Caco-2 (cell line): ENCODE measurements around the gene AJAP1. TPM values are rescaled to one million over a fixed set of nuclear protein-coding genes. Genes with fewer than 3 reads are reported as not detected.

Experiments used
- BruUV-seq: library from RNA; stranded (reverse); fragments of 400-500 nt; replicated peaks from 2 replicates; lab custom pipeline; 2021; lab: Mats Ljungman, UMichigan
- CTCF ChIA-PET: fragments of 300-600 bp; sonication (Branson Sonifier 250); formaldehyde crosslinking; loops from one replicate; lab custom pipeline; 2022; ENCODE audit warnings: antibody characterized with exemption; lab: Charles Lee
- POLR2A ChIA-PET: fragments of 300-600 bp; sonication (Branson Sonifier 250); formaldehyde crosslinking; loops from one replicate; lab custom pipeline; 2022; ENCODE audit warnings: antibody characterized with exemption; lab: Charles Lee
- DNase-seq, 2 experiments: peaks; one replicate each; pipeline versions ENCODE4 v3.0.0 to v3.0.0-alpha.2; 2020 to 2022
- H3K27me3 ChIP-seq: replicated peaks from 2 replicates; pipeline ENCODE4 v1.6.0; 2011; ENCODE audit warnings: low read length; ENCODE audit not compliant: control insufficient read depth, insufficient read depth
- H3K36me3 ChIP-seq: 2 replicates; pipeline ENCODE4 v1.5.1; 2011; ENCODE audit warnings: low read length; ENCODE audit not compliant: control insufficient read depth, insufficient read depth
- H3K4me1 ChIP-seq: fragments of 250-450 bp; sonication (Bioruptor Pico); 2 replicates; pipeline ENCODE4 v1.5.1; 2020; ENCODE audit warnings: mild to moderate bottlenecking
- H3K4me3 ChIP-seq: 2 replicates; pipeline ENCODE4 v1.5.1; 2011; ENCODE audit warnings: low read depth, mild to moderate bottlenecking, control low read depth, low read length
- H3K9me3 ChIP-seq: fragments of 250-450 bp; sonication (Bioruptor Pico); 2 replicates; pipeline ENCODE4 v1.5.1; 2020; ENCODE audit warnings: mild to moderate bottlenecking, moderate library complexity
- H3K27ac Mint-ChIP-seq: one replicate; pipeline ENCODE4 v1.8.0; 2022; ENCODE audit warnings: mixed read lengths; ENCODE audit not compliant: unreplicated experiment
- H3K27me3 Mint-ChIP-seq: one replicate; pipeline ENCODE4 v1.8.0; 2022; ENCODE audit warnings: mixed read lengths; ENCODE audit not compliant: insufficient read depth, unreplicated experiment
- H3K36me3 Mint-ChIP-seq: one replicate; pipeline ENCODE4 v1.8.0; 2022; ENCODE audit warnings: mild to moderate bottlenecking, mixed read lengths; ENCODE audit not compliant: insufficient read depth, unreplicated experiment
- H3K4me1 Mint-ChIP-seq: one replicate; pipeline ENCODE4 v1.8.0; 2022; ENCODE audit warnings: low read depth, mixed read lengths; ENCODE audit not compliant: unreplicated experiment
- H3K4me3 Mint-ChIP-seq: one replicate; pipeline ENCODE4 v1.8.0; 2022; ENCODE audit warnings: mild to moderate bottlenecking, moderate library complexity, mixed read lengths; ENCODE audit not compliant: unreplicated experiment
- H3K9me3 Mint-ChIP-seq: one replicate; pipeline ENCODE4 v1.8.0; 2022; ENCODE audit warnings: mixed read lengths; ENCODE audit not compliant: unreplicated experiment
- CTCF ChIP-seq, 2 experiments: fragments of 200-600 bp in 1 of 2; IDR thresholded peaks; 1 replicate in 1 of 2; 2 replicates in 1 of 2; pipeline versions ENCODE4 v1.5.1 to v1.8.0; 2011 to 2022; ENCODE audit warnings: antibody characterized with exemption in 1 of 2, control low read depth in 1 of 2, inconsistent platforms in 1 of 2, low read depth in 1 of 2, low read length in 1 of 2, mild to moderate bottlenecking in 1 of 2, moderate library complexity in 1 of 2; ENCODE audit not compliant: insufficient read depth in 1 of 2, severe bottlenecking in 1 of 2, unreplicated experiment in 1 of 2
- intact Hi-C: fragments of 100-400 bp; cut with micrococcal nuclease; formaldehyde crosslinking; loops from one replicate; pipeline ENCODE4 v1.10.0; 2022; ENCODE audit not compliant: unreplicated experiment
- total RNA-seq: library from RNA; stranded (reverse); gene quantifications from 2 replicates; pipeline ENCODE4 v1.2.3, GENCODE V29; 2022

AJAP1 gene
- total RNA-seq, 1 experiment from 2014 or later = not detected

GRCh38 chr1:4696161-4696745, 41.8 kb downstream of the AJAP1 start:
- H3K4me3 ChIP-seq = no peak overlapping the region
- intact Hi-C loops = no loop called here
- no peaks in the 10 kb centered on the region for H3K4me1 ChIP-seq
- BruUV-seq = no TSS peak
- no peaks in the 10 kb centered on the region for H3K9me3 Mint-ChIP-seq
- H3K9me3 ChIP-seq = no peaks in the 10 kb centered on the region
- POLR2A ChIA-PET = no interaction called here
- no peak overlapping the region for H3K27ac Mint-ChIP-seq
- H3K36me3 ChIP-seq = no peaks in the 10 kb centered on the region
- H3K27me3 ChIP-seq = no peaks in the 10 kb centered on the region
- CTCF ChIA-PET = no interaction called here
- no peak for TF ChIP-seq CTCF (IDR thresholded peaks at IDR 0.05; ENCODE audit: insufficient read depth in 1 of 2, low read depth in 1 of 2, low read length in 1 of 2, severe bottlenecking in 1 of 2, unreplicated experiment in 1 of 2)
- peaks cover 16% of the 10 kb centered on the region for H3K27me3 Mint-ChIP-seq
- no peaks in the 10 kb centered on the region for H3K4me1 Mint-ChIP-seq
- no peaks in the 10 kb centered on the region for H3K36me3 Mint-ChIP-seq
- no peak overlapping the region for H3K4me3 Mint-ChIP-seq
- no peak for DNase-seq

- no peaks in the 10 kb centered on the region for H3K4me1 ChIP-seq
- no peaks in the 10 kb centered on the region for H3K9me3 Mint-ChIP-seq
- no peak for TF ChIP-seq CTCF (IDR thresholded peaks at IDR 0.05; ENCODE audit: insufficient read depth in 1 of 2, low read depth in 1 of 2, low read length in 1 of 2, severe bottlenecking in 1 of 2, unreplicated experiment in 1 of 2)
- H3K4me1 Mint-ChIP-seq = no peaks in the 10 kb centered on the region
- BruUV-seq = no TSS peak
- no peak overlapping the region for H3K27ac Mint-ChIP-seq
- intact Hi-C loops = no loop called here
- no peaks in the 10 kb centered on the region for H3K36me3 Mint-ChIP-seq
- no peaks in the 10 kb centered on the region for H3K9me3 ChIP-seq
- ChIA-PET CTCF (no interaction called here), POLR2A (no interaction called here)
- H3K4me3 ChIP-seq = no peak overlapping the region
- no peaks in the 10 kb centered on the region for H3K27me3 ChIP-seq
- no peak overlapping the region for H3K4me3 Mint-ChIP-seq
- H3K27me3 Mint-ChIP-seq = peaks cover 14% of the 10 kb centered on the region
- DNase-seq = no peak
- H3K36me3 ChIP-seq = no peaks in the 10 kb centered on the region
Observed at GRCh38 chr1:4696753-4697152, 42.3 kb downstream of the AJAP1 start.

GRCh38 chr1:4697801-4698200, 43.4 kb downstream of the AJAP1 start:
- H3K4me3 ChIP-seq = no peak overlapping the region
- Mint-ChIP-seq H3K4me3 (no peak overlapping the region), H3K27me3 (peaks cover 18% of the 10 kb centered on the region), H3K9me3 (no peaks in the 10 kb centered on the region), H3K27ac (no peak overlapping the region), H3K36me3 (no peaks in the 10 kb centered on the region), H3K4me1 (no peaks in the 10 kb centered on the region)
- DNase-seq = no peak
- TF ChIP-seq CTCF (IDR thresholded peaks at IDR 0.05; ENCODE audit: insufficient read depth in 1 of 2, low read depth in 1 of 2, low read length in 1 of 2, severe bottlenecking in 1 of 2, unreplicated experiment in 1 of 2) = no peak
- ChIA-PET POLR2A (no interaction called here), CTCF (no interaction called here)
- no peaks in the 10 kb centered on the region for H3K36me3 ChIP-seq
- H3K27me3 ChIP-seq = no peaks in the 10 kb centered on the region
- no peaks in the 10 kb centered on the region for H3K9me3 ChIP-seq
- no peaks in the 10 kb centered on the region for H3K4me1 ChIP-seq
- no TSS peak for BruUV-seq
- intact Hi-C loops = no loop called here
